Large intestine (tissue), 3 donors: ENCODE results near the gene POPDC3. TPM values are rescaled to one million over a fixed set of nuclear protein-coding genes. Genes with fewer than 3 reads are reported as not detected.

Experiments
- DNase-seq, 2 donors: peaks; one replicate each; pipeline versions ENCODE4 v3.0.0 to v3.0.0-alpha.2; 2013
- H3K27ac ChIP-seq: one replicate; pipeline ENCODE4 v1.5.1; 2013; ENCODE audit warnings: low read length
- H3K27me3 ChIP-seq: 2 replicates; pipeline ENCODE4 v1.6.1; 2013; ENCODE audit warnings: low read length; ENCODE audit not compliant: control insufficient read depth, insufficient read depth
- H3K36me3 ChIP-seq: 2 replicates; pipeline ENCODE4 v1.6.1; 2013; ENCODE audit warnings: low read length; ENCODE audit not compliant: control insufficient read depth, insufficient read depth
- H3K4me1 ChIP-seq: one replicate; pipeline ENCODE4 v1.6.1; 2013; ENCODE audit warnings: low read length; ENCODE audit not compliant: control insufficient read depth, insufficient read depth
- H3K4me3 ChIP-seq: one replicate; pipeline ENCODE4 v1.5.1; 2013; ENCODE audit warnings: low read length
- H3K9me3 ChIP-seq: one replicate; pipeline ENCODE4 v1.6.1; 2013; ENCODE audit warnings: mild to moderate bottlenecking, low read depth, low read length, moderate library complexity; ENCODE audit not compliant: control insufficient read depth
- WGBS: methylation state at CpG from one replicate; pipeline ENCODE4 v1.1.5; 2013; ENCODE audit warnings: low lambda C conversion rate; ENCODE audit not compliant: insufficient coverage; 5-methylcytosine and 5-hydroxymethylcytosine counted together
- polyA plus RNA-seq: library from polyadenylated mRNA; unstranded; fragments of 120-200 nt; gene quantifications from one replicate; pipeline ENCODE4 v1.2.1, GENCODE V29; 2013

Gene POPDC3
- polyA plus RNA-seq, 1 donor: 1.0 TPM

- WGBS: 94% methylated on average over 3 of the region's 4 CpGs
- Histone ChIP-seq H3K27me3 (no peaks in the 10 kb centered on the region), H3K9me3 (no peaks in the 10 kb centered on the region), H3K36me3 (no peaks in the 10 kb centered on the region), H3K4me1 (no peaks in the 10 kb centered on the region), H3K27ac (no peak overlapping the region), H3K4me3 (no peak overlapping the region)
- DNase-seq: peak in 1 of 2 donors; percentile 13
These were observed 18.4 kb downstream of the POPDC3 start for GRCh38 chr6:105161421-105161820.

- Histone ChIP-seq H3K9me3 (no peaks in the 10 kb centered on the region), H3K27ac (no peak overlapping the region), H3K4me3 (no peak overlapping the region), H3K36me3 (no peaks in the 10 kb centered on the region), H3K27me3 (no peaks in the 10 kb centered on the region), H3K4me1 (no peaks in the 10 kb centered on the region)
- WGBS: 100% methylated on average over 2 of the region's 3 CpGs
- no peak for DNase-seq
These were observed 26.1 kb downstream of the POPDC3 start for GRCh38 chr6:105153676-105154075.

- no peaks in the 10 kb centered on the region for H3K9me3 ChIP-seq
- no peak for DNase-seq
- H3K36me3 ChIP-seq: no peaks in the 10 kb centered on the region
- H3K27me3 ChIP-seq: no peaks in the 10 kb centered on the region
- no peak overlapping the region for H3K27ac ChIP-seq
- H3K4me1 ChIP-seq: no peaks in the 10 kb centered on the region
- H3K4me3 ChIP-seq: no peak overlapping the region
These were observed 26.9 kb downstream of the POPDC3 start for GRCh38 chr6:105152880-105153279.

GRCh38 chr6:105151644-105152043 lies 28.2 kb downstream of the POPDC3 start:
- no peaks in the 10 kb centered on the region for H3K4me1 ChIP-seq
- no peak overlapping the region for H3K4me3 ChIP-seq
- no peaks in the 10 kb centered on the region for H3K27me3 ChIP-seq
- no peak overlapping the region for H3K27ac ChIP-seq
- no peaks in the 10 kb centered on the region for H3K36me3 ChIP-seq
- DNase-seq: no peak
- no peaks in the 10 kb centered on the region for H3K9me3 ChIP-seq

GRCh38 chr6:105138141-105138540 lies 41.7 kb downstream of the POPDC3 start:
- WGBS: 100% methylated on average over 1 of the region's 2 CpGs
- H3K4me3 ChIP-seq: no peak overlapping the region
- peaks cover 7% of the 10 kb centered on the region for H3K4me1 ChIP-seq
- DNase-seq: no peak
- no peaks in the 10 kb centered on the region for H3K9me3 ChIP-seq
- H3K27ac ChIP-seq: no peak overlapping the region
- no peaks in the 10 kb centered on the region for H3K36me3 ChIP-seq
- H3K27me3 ChIP-seq: peaks cover 33% of the 10 kb centered on the region

GRCh38 chr6:105137388-105137787 lies 42.4 kb downstream of the POPDC3 start:
- H3K27me3 ChIP-seq: peaks cover 33% of the 10 kb centered on the region
- peaks cover 7% of the 10 kb centered on the region for H3K4me1 ChIP-seq
- H3K36me3 ChIP-seq: no peaks in the 10 kb centered on the region
- peak in 1 of 2 donors; percentile 19 for DNase-seq
- no CpG with 5 or more reads among the region's 32 CpGs for WGBS
- no peak overlapping the region for H3K27ac ChIP-seq
- H3K9me3 ChIP-seq: no peaks in the 10 kb centered on the region
- peak overlapping the region; percentile 48 for H3K4me3 ChIP-seq

GRCh38 chr6:105136431-105137350 lies 43.1 kb downstream of the POPDC3 start:
- Histone ChIP-seq H3K4me3 (peak overlapping the region; percentile 57), H3K27me3 (peaks cover 33% of the 10 kb centered on the region), H3K27ac (no peak overlapping the region), H3K9me3 (no peaks in the 10 kb centered on the region), H3K36me3 (no peaks in the 10 kb centered on the region), H3K4me1 (peaks cover 7% of the 10 kb centered on the region)
- DNase-seq: peak; percentile 16 to 65
- WGBS: no CpG with 5 or more reads among the region's 122 CpGs

GRCh38 chr6:105135907-105136430 lies 43.8 kb downstream of the POPDC3 start:
- Histone ChIP-seq H3K27ac (no peak overlapping the region), H3K4me3 (peak overlapping the region; percentile 57), H3K36me3 (no peaks in the 10 kb centered on the region), H3K4me1 (peaks cover 7% of the 10 kb centered on the region), H3K9me3 (no peaks in the 10 kb centered on the region), H3K27me3 (peaks cover 33% of the 10 kb centered on the region)
- no peak for DNase-seq
- WGBS: 38% methylated on average over 4 of the region's 24 CpGs

- H3K9me3 ChIP-seq: no peaks in the 10 kb centered on the region
- peaks cover 7% of the 10 kb centered on the region for H3K4me1 ChIP-seq
- peak in 1 of 2 donors; percentile 7 for DNase-seq
- H3K27ac ChIP-seq: no peak overlapping the region
- H3K36me3 ChIP-seq: no peaks in the 10 kb centered on the region
- no peak overlapping the region for H3K4me3 ChIP-seq
- H3K27me3 ChIP-seq: peaks cover 32% of the 10 kb centered on the region
- WGBS: no CpG with 5 or more reads among the region's 4 CpGs
These were observed 44.8 kb downstream of the POPDC3 start for GRCh38 chr6:105135056-105135455.

GRCh38 chr6:105122717-105123116 lies 57.1 kb downstream of the POPDC3 start:
- H3K27me3 ChIP-seq: no peaks in the 10 kb centered on the region
- no peaks in the 10 kb centered on the region for H3K36me3 ChIP-seq
- no peak overlapping the region for H3K4me3 ChIP-seq
- no peaks in the 10 kb centered on the region for H3K4me1 ChIP-seq
- WGBS: no CpG with 5 or more reads among the region's 6 CpGs
- H3K27ac ChIP-seq: no peak overlapping the region
- H3K9me3 ChIP-seq: no peaks in the 10 kb centered on the region
- DNase-seq: no peak

- no peaks in the 10 kb centered on the region for H3K36me3 ChIP-seq
- H3K27me3 ChIP-seq: no peaks in the 10 kb centered on the region
- WGBS: 100% methylated on average over 1 of the region's 3 CpGs
- peak in 1 of 2 donors; percentile 47 for DNase-seq
- H3K4me3 ChIP-seq: no peak overlapping the region
- H3K9me3 ChIP-seq: no peaks in the 10 kb centered on the region
- no peaks in the 10 kb centered on the region for H3K4me1 ChIP-seq
- no peak overlapping the region for H3K27ac ChIP-seq
These were observed 57.8 kb downstream of the POPDC3 start for GRCh38 chr6:105121981-105122380.
